Activated CD4-positive, alpha-beta memory T cell treated with anti-CD3 and anti-CD28 coated beads, Interleukin-2, amount 10 ng/mL, durations not matched to agents 7 days and 5 days (primary cell): Measurements from ENCODE around the gene TBC1D5. TPM values are rescaled to one million over a fixed set of nuclear protein-coding genes. Genes with fewer than 3 reads are reported as not detected.
"Not testable (repeated sequence)": the region's sequence is repeated elsewhere in the genome, so short reads cannot be mapped to it uniquely, and the experiment has no call there.

ENCODE experiments used
- CTCF ChIA-PET: fragments of 350-600 bp; sonication (Branson Sonifier 250); formaldehyde crosslinking; loops from one replicate; lab custom pipeline; 2021; ENCODE audit warnings: antibody characterized with exemption, inconsistent platforms; lab: Charles Lee
- POLR2A ChIA-PET: fragments of 350-600 bp; sonication (Branson Sonifier 250); formaldehyde crosslinking; loops from one replicate; lab custom pipeline; 2021; ENCODE audit warnings: antibody characterized with exemption; lab: Charles Lee
- DNase-seq: peaks from one replicate; pipeline ENCODE4 v3.0.0-alpha.2; 2020
- H3K27ac Mint-ChIP-seq: one replicate; pipeline ENCODE4 v1.8.0; 2021; ENCODE audit warnings: mild to moderate bottlenecking, mixed read lengths
- H3K27me3 Mint-ChIP-seq: one replicate; pipeline ENCODE4 v1.8.0; 2021; ENCODE audit warnings: mixed read lengths
- H3K36me3 Mint-ChIP-seq: one replicate; pipeline ENCODE4 v1.8.0; 2021; ENCODE audit warnings: low read depth, mixed read lengths
- H3K4me1 Mint-ChIP-seq: one replicate; pipeline ENCODE4 v1.8.0; 2021; ENCODE audit warnings: mixed read lengths
- H3K4me3 Mint-ChIP-seq: one replicate; pipeline ENCODE4 v1.8.0; 2021; ENCODE audit warnings: mild to moderate bottlenecking, mixed read lengths
- H3K9me3 Mint-ChIP-seq: one replicate; pipeline ENCODE4 v1.8.0; 2021; ENCODE audit warnings: mixed read lengths
- total RNA-seq, 2 experiments: library from RNA; stranded (reverse); gene quantifications; one replicate each; pipeline ENCODE4 v1.2.3, GENCODE V29; 2021

The TBC1D5 gene
- total RNA-seq, 2 experiments from 2014 or later: 49.9 to 50.8 TPM

DNA sequence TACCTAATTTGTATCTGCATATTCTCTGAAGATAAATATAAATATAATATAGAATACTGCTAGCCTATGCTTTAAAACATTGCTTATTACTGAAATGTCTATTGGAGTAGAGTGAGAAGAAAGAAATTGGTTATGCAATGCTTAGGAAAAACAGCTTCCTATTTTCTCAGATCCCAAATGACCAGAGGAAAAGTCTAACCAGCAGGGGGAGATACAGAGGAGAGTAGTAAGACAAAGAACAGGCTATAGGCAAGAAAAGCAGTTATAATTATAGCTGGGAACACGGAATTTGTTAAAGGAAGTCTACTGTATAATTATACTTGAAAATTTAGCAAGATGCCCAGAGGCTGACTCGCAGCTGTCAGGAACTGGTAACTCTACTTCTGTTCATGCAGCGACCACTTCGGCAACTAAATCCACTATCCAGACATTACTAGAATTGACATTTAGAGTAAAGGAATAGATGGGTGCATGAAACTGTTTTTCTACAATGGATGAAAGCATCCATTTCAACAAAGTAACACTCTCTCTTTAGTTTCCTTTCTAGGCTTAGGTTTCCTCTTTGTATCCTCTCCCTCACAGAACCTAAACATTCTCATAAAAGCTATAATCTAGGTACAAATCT, 97.2 kb downstream of the TBC1D5 start:
- H3K27ac Mint-ChIP-seq: no peak overlapping the region
- ChIA-PET POLR2A (interaction anchor here (1.4 kb wide), 1 partner anchor 196 kb away, joined by 7 read pairs; no protein-coding TSS in a partner anchor), CTCF (interaction anchor here (0.7 to 1.7 kb wide), 7 partner anchors 9 to 196 kb away, joined by 3 to 38 read pairs (median 5); partner anchors contain the start of gene TBC1D5)
- H3K9me3 Mint-ChIP-seq: peaks cover 5% of the 10 kb centered on the region
- no peak for DNase-seq
- no peaks in the 10 kb centered on the region for H3K27me3 Mint-ChIP-seq
- no peaks in the 10 kb centered on the region for H3K4me1 Mint-ChIP-seq
- H3K36me3 Mint-ChIP-seq: peaks cover 5% of the 10 kb centered on the region
- no peak overlapping the region for H3K4me3 Mint-ChIP-seq

DNA sequence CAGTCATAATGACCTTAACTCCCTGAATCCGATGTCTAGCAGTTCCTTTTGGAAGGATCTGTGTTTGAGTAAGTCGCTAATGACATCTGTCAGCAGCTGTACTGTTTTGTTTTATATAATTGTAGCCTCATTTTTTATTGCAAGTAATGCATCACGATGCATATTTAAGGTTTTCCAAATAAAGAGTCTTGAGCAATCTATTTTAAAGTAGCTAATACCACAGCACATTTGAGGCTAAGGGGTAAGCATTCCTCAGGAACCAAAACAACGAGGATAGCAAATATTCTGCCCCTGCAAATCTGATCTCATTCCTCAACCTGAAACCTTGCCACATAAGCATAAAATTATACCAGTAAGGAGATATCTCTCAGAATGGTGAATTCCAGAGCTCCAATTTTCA, 98.7 kb downstream of the TBC1D5 start:
- DNase-seq: no peak
- H3K36me3 Mint-ChIP-seq: no peaks in the 10 kb centered on the region
- no peak overlapping the region for H3K27ac Mint-ChIP-seq
- H3K4me3 Mint-ChIP-seq: no peak overlapping the region
- no peaks in the 10 kb centered on the region for H3K9me3 Mint-ChIP-seq
- CTCF ChIA-PET: interaction anchor here (1.6 kb wide), 1 partner anchor 198 kb away, joined by 8 read pairs; no protein-coding TSS in a partner anchor
- POLR2A ChIA-PET: no interaction called here
- H3K4me1 Mint-ChIP-seq: peaks cover 5% of the 10 kb centered on the region
- H3K27me3 Mint-ChIP-seq: no peaks in the 10 kb centered on the region

DNA sequence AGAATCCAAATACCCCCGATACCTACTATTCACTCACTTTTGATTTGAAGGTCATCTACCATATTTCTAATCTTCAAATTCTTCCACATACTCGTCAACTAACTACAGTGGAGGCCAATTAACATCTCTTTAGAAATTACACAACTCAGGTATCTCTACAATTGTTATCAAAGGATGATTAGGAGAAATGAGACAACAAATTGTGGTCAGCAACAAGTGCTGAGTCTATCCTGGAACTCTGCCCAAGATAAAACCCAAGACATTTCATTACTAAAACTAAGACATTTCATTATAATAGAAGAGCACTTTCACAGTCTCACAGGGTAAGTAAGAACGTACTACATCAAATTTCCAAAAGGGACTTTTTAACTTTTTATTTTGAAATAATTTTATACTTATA, 100.0 kb downstream of the TBC1D5 start:
- ChIA-PET POLR2A (no interaction called here), CTCF (interaction anchor here (1.6 kb wide), 1 partner anchor 199 kb away, joined by 8 read pairs; no protein-coding TSS in a partner anchor)
- no peaks in the 10 kb centered on the region for H3K36me3 Mint-ChIP-seq
- no peak overlapping the region for H3K27ac Mint-ChIP-seq
- DNase-seq: no peak
- H3K4me3 Mint-ChIP-seq: no peak overlapping the region
- H3K4me1 Mint-ChIP-seq: peaks cover 5% of the 10 kb centered on the region
- H3K27me3 Mint-ChIP-seq: no peaks in the 10 kb centered on the region
- no peaks in the 10 kb centered on the region for H3K9me3 Mint-ChIP-seq

DNA sequence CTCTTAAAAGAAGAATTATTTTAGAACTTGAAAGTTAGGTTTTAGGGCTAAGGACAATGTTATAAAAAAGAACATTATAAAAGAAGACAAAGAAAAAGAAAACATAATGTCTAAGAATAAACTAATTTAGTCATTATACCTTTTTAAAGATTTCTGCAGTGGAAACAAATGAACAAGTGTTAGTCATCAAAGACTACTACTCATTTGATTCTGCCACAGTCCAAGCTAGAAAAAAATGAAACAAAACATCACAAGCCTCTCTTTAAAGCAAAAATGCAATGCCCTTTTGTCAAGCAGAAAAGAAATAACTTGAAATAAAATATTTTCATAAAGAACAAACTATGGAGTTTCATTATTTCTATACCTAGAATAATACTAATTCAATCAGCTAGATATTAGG, 102.0 kb downstream of the TBC1D5 start:
- no peaks in the 10 kb centered on the region for H3K9me3 Mint-ChIP-seq
- H3K27me3 Mint-ChIP-seq: no peaks in the 10 kb centered on the region
- CTCF ChIA-PET: interaction anchor here (1.6 kb wide), 1 partner anchor 201 kb away, joined by 6 read pairs; no protein-coding TSS in a partner anchor
- H3K27ac Mint-ChIP-seq: no peak overlapping the region
- H3K36me3 Mint-ChIP-seq: no peaks in the 10 kb centered on the region
- DNase-seq: no peak
- POLR2A ChIA-PET: no interaction called here
- H3K4me3 Mint-ChIP-seq: no peak overlapping the region
- H3K4me1 Mint-ChIP-seq: peaks cover 6% of the 10 kb centered on the region

DNA sequence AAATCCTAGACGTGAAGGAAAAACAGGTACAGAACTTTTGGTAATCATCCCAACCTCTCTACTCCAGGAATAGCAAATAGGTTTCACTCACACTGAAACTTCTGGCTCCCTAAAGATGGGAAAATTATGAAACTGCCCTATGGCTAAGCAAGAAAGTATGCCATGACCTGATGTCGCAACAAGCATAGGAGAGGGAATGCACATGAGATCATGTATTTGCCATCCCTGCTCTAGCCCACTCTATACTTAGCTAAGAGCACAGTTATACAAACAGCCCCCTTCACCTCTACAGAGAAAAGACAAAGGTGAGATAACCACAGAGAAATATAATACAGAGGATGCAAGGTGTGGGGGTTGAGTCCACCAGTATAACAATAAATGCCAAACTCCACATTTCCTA, 102.7 kb downstream of the TBC1D5 start:
- H3K27ac Mint-ChIP-seq: no peak overlapping the region
- no peaks in the 10 kb centered on the region for H3K9me3 Mint-ChIP-seq
- ChIA-PET POLR2A (no interaction called here), CTCF (interaction anchor here (1.6 kb wide), 1 partner anchor 202 kb away, joined by 6 read pairs; no protein-coding TSS in a partner anchor)
- no peak for DNase-seq
- H3K27me3 Mint-ChIP-seq: no peaks in the 10 kb centered on the region
- peaks cover 6% of the 10 kb centered on the region for H3K4me1 Mint-ChIP-seq
- no peak overlapping the region for H3K4me3 Mint-ChIP-seq
- H3K36me3 Mint-ChIP-seq: no peaks in the 10 kb centered on the region

DNA sequence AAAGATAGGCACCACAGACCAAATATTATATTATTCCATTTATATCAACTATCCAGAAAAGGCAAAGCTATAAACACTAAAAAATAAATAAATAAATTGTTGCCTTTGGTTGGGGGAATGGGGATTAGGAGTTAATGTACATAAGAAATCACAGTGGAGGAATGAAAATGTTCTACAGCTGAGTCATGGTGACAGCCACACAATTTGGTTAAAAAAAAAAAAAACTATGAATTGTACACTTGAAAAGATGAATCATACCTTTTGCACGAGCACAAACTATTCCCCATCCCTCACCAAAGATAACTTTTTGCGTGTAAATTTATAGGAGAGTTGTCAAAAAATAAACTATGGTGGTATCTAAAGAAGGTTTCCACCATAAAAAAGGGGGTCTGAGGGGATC, 103.2 kb downstream of the TBC1D5 start:
- POLR2A ChIA-PET: no interaction called here

DNA sequence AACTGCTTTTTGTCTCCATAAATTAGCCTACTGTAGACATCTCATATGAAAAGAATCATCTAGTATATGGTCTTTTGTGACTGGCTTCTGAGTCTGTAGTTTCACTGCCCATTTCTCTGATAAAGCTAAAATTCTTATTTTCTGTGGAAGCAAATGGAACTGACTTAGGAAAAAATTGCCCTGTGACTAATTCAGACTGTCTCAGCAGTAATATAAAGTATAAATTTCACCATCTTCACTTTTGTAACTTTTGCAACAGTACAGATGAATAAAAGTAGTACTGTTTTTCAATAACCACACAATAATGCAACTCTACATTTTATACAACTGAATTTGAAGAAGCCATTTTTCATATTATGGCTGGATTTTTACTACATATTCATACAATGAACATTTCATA, 104.1 kb downstream of the TBC1D5 start:
- POLR2A ChIA-PET: no interaction called here
- Mint-ChIP-seq H3K27me3 (no peaks in the 10 kb centered on the region), H3K27ac (no peak overlapping the region), H3K4me1 (peaks cover 6% of the 10 kb centered on the region), H3K4me3 (no peak overlapping the region), H3K9me3 (no peaks in the 10 kb centered on the region), H3K36me3 (no peaks in the 10 kb centered on the region)
- CTCF ChIA-PET: no interaction called here
- DNase-seq: no peak

More for the DNA sequence above, 103.2 kb downstream of the TBC1D5 start:
- H3K27me3 Mint-ChIP-seq: no peaks in the 10 kb centered on the region
- CTCF ChIA-PET: interaction anchor here (1.6 kb wide), 1 partner anchor 202 kb away, joined by 6 read pairs; no protein-coding TSS in a partner anchor
- DNase-seq: no peak
- no peak overlapping the region for H3K27ac Mint-ChIP-seq
- no peaks in the 10 kb centered on the region for H3K36me3 Mint-ChIP-seq
- peaks cover 6% of the 10 kb centered on the region for H3K4me1 Mint-ChIP-seq
- no peak overlapping the region for H3K4me3 Mint-ChIP-seq
- H3K9me3 Mint-ChIP-seq: no peaks in the 10 kb centered on the region

DNA sequence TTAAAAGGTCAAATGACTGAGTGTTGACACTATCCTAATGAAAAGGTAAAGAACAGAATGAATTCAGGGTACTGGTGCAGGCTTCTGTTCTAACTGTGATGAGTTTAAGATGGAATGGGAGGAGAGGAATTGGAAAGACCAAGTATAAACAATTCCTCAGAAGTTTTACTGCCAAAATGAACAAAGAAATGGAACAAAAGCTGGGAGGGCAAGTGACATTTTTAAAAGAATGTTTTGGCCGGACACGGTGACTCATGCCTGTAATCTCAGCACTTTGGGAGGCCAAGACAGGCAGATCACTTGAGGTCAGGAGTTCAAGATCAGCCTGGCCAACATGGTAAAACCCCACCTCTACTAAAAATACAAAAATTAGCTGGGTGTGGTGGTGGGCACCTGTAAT, 106.8 kb downstream of the TBC1D5 start:
- H3K27ac Mint-ChIP-seq, DNase-seq, H3K9me3 Mint-ChIP-seq, POLR2A ChIA-PET, H3K27me3 Mint-ChIP-seq, H3K36me3 Mint-ChIP-seq, H3K4me3 Mint-ChIP-seq: not testable (repeated sequence)
- H3K4me1 Mint-ChIP-seq: peaks cover 19% of the 10 kb centered on the region
- CTCF ChIA-PET: interaction anchor here (1.2 kb wide), 1 partner anchor 9 kb away, joined by 3 read pairs; no protein-coding TSS in a partner anchor

DNA sequence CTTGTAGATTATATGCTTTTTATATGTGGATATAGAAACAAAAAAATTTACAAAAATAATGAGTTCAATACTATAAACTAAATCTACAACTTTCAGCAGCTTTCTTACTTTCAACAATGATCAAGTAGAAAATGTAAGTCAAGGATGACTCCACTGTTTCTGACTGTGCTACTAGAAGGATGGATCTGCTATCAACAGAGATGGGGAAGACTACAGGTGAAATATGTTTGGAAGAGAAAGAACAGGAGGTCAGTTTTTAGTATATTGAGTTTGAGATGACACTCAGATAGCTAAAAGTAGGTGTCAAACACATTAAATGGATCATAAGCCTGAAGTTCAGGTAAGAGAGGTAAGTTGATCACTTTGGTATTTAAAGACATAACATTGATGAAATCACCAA, 107.5 kb downstream of the TBC1D5 start:
- Mint-ChIP-seq H3K9me3 (no peaks in the 10 kb centered on the region), H3K36me3 (no peaks in the 10 kb centered on the region), H3K27ac (no peak overlapping the region), H3K4me3 (no peak overlapping the region), H3K27me3 (no peaks in the 10 kb centered on the region), H3K4me1 (peaks cover 19% of the 10 kb centered on the region)
- DNase-seq: no peak
- ChIA-PET CTCF (no interaction called here), POLR2A (no interaction called here)

DNA sequence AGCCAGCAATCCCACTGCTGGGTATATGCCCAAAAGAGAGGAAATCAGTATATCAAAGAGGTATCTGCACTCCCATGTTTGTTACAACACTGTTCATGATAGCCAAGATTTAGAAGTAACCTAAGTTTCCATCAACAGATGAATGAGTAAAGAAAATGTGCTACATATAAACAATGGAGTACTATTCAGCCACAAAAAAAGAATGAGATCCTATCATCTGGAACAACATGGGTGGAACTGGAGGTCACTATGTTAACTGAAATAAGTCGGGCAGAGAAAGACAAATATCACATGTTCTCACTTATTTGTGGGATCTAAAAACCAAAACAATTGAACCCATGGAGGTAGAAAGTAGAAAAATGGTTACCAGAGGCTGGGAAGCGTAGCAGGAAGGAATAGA, 108.2 kb downstream of the TBC1D5 start:
- ChIA-PET POLR2A (no interaction called here), CTCF (no interaction called here)
- DNase-seq: no peak
- no peaks in the 10 kb centered on the region for H3K36me3 Mint-ChIP-seq
- H3K4me1 Mint-ChIP-seq: peaks cover 15% of the 10 kb centered on the region
- H3K27ac Mint-ChIP-seq: no peak overlapping the region
- H3K4me3 Mint-ChIP-seq: no peak overlapping the region
- H3K9me3 Mint-ChIP-seq: no peaks in the 10 kb centered on the region
- H3K27me3 Mint-ChIP-seq: no peaks in the 10 kb centered on the region

DNA sequence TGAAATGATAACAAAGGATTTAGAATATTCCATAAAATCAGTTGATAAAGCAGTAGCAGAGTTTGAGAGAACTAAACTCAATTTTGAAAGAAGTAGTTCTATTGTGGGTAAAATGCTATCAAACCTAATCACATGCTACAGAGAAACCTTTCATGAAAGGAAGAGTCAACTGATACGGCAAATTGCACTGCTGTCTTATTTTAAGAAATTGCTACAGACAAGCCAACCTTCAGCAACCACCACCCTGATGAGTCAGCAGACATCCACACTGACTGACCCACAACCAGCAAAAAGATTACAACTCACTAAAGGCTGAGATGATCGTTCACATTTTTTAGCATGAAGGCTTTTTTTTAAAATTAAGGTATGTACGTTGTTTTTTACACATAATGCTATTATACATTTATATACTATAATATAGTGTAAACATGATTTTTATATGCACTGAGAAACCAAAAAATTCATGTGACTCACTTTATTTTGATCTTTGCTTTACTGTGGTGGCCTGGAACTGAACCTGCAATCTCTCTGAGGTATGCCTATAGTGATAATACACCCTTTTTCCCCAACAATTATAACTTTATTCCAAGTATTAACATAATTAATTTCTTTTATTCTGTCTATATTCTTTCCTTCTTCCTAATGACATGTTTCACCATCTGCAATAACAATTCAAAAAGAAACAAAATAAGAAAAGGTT, 109.9 kb downstream of the TBC1D5 start:
- no peaks in the 10 kb centered on the region for H3K27me3 Mint-ChIP-seq
- ChIA-PET CTCF (no interaction called here), POLR2A (no interaction called here)
- DNase-seq: peak; percentile 20
- no peaks in the 10 kb centered on the region for H3K9me3 Mint-ChIP-seq
- no peaks in the 10 kb centered on the region for H3K36me3 Mint-ChIP-seq
- no peak overlapping the region for H3K4me3 Mint-ChIP-seq
- H3K4me1 Mint-ChIP-seq: peaks cover 17% of the 10 kb centered on the region
- no peak overlapping the region for H3K27ac Mint-ChIP-seq

DNA sequence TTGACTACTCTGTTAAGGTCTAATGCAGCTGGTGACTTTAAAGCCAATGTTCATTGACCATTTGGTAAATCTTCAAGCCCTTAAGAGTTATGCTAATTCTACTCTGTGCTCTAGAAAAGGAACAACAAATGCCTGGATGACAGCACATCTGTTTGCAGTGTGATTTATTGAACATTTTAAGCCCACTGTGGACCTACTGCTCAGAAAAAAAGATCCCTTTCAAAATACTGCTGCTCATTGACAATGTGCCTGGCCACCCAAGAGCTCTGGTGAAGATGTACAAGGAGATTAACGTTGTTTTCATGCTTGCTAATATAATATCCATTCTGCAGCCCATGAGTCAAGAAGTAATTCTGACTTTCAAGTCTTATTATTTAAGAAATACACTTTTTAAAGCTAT, 110.8 kb downstream of the TBC1D5 start:
- Mint-ChIP-seq H3K4me1 (peaks cover 23% of the 10 kb centered on the region), H3K9me3 (no peaks in the 10 kb centered on the region), H3K36me3 (no peaks in the 10 kb centered on the region), H3K27ac (no peak overlapping the region), H3K4me3 (no peak overlapping the region), H3K27me3 (no peaks in the 10 kb centered on the region)
- DNase-seq: no peak
- POLR2A ChIA-PET: no interaction called here
- CTCF ChIA-PET: no interaction called here

DNA sequence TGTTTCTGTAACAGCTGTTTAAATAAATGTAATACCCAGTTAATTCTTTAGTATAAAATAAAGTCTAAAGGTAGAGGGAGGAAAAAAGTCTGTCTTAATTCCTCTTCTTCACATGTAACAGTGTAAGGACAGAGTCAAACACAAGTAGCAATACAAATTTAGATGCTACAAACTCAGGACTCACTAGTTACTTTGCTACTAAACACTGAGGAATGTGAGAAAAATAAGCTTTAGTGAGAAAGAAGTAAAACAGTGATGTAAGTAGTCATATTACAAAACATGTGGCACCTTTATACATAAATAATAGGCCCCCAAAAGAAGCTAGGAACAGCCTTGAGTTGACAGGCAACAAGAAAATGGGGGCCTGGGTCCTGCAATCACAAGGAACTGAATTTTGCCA, 113.0 kb downstream of the TBC1D5 start:
- ChIA-PET POLR2A (no interaction called here), CTCF (interaction anchor here (2.0 kb wide), 1 partner anchor 16 kb away, joined by 6 read pairs; no protein-coding TSS in a partner anchor)
- no peaks in the 10 kb centered on the region for H3K36me3 Mint-ChIP-seq
- DNase-seq: no peak
- H3K27ac Mint-ChIP-seq: no peak overlapping the region
- H3K4me3 Mint-ChIP-seq: no peak overlapping the region
- no peaks in the 10 kb centered on the region for H3K9me3 Mint-ChIP-seq
- peaks cover 27% of the 10 kb centered on the region for H3K4me1 Mint-ChIP-seq
- H3K27me3 Mint-ChIP-seq: no peaks in the 10 kb centered on the region
